Measurements from ENCODE around the gene DCUN1D4.

The DCUN1D4 gene

GRCh38 chr4:51872283-51872997 is 29.5 kb downstream of the DCUN1D4 start:
- TF ChIP-seq, protein P1, sequence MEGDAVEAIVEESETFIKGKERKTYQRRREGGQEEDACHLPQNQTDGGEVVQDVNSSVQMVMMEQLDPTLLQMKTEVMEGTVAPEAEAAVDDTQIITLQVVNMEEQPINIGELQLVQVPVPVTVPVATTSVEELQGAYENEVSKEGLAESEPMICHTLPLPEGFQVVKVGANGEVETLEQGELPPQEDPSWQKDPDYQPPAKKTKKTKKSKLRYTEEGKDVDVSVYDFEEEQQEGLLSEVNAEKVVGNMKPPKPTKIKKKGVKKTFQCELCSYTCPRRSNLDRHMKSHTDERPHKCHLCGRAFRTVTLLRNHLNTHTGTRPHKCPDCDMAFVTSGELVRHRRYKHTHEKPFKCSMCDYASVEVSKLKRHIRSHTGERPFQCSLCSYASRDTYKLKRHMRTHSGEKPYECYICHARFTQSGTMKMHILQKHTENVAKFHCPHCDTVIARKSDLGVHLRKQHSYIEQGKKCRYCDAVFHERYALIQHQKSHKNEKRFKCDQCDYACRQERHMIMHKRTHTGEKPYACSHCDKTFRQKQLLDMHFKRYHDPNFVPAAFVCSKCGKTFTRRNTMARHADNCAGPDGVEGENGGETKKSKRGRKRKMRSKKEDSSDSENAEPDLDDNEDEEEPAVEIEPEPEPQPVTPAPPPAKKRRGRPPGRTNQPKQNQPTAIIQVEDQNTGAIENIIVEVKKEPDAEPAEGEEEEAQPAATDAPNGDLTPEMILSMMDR (IDR thresholded peaks at IDR 0.05; ENCODE audit: insufficient read depth, low read length, poor library complexity, severe bottlenecking), result no peak
- DNase-seq (ENCODE audit: extremely low read depth, insufficient read length), result no peak
- H3K27me3 ChIP-seq (replicated peaks; ENCODE audit: control insufficient read depth, insufficient read depth, low read length), result no peaks in the 10 kb centered on the region
- no peak overlapping the region for H3K4me3 ChIP-seq (replicated peaks; ENCODE audit: low read depth, low read length)
- peaks cover 4% of the 10 kb centered on the region for H3K36me3 ChIP-seq (ENCODE audit: control insufficient read depth, insufficient read depth, low read length)

GRCh38 chr4:51874551-51874950 is 31.6 kb downstream of the DCUN1D4 start:
- Histone ChIP-seq H3K27me3 (replicated peaks; ENCODE audit: control insufficient read depth, insufficient read depth, low read length) (no peaks in the 10 kb centered on the region), H3K4me3 (replicated peaks; ENCODE audit: low read depth, low read length) (no peak overlapping the region), H3K36me3 (ENCODE audit: control insufficient read depth, insufficient read depth, low read length) (no peaks in the 10 kb centered on the region; the same call in 1 of the 2 replicates)
- DNase-seq (ENCODE audit: extremely low read depth, insufficient read length), result no peak
- TF ChIP-seq, protein P1 (IDR thresholded peaks at IDR 0.05; ENCODE audit: insufficient read depth, low read length, poor library complexity, severe bottlenecking), result no peak

DNA sequence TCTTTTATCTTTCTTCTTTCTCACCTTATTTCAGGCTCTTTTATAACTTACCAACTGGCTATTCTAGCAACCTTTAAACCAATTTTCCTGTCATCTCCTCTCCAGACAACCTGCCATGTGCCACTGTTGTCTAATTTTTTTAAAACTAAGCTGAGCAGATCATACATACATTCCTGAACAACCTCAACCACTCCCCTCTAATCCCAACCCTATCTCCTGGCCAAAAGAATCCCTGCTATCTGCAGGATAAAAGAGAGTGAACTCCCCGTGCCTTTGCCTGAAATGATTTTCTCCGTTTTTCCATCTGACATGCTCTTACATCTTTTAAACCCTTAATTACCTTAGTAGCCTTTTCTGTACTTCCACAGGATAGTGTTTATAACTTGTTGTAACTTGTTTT is 35.5 kb downstream of the DCUN1D4 start:
- DNase-seq (ENCODE audit: extremely low read depth, insufficient read length), result no peak
- TF ChIP-seq, protein P1 (IDR thresholded peaks at IDR 0.05; ENCODE audit: insufficient read depth, low read length, poor library complexity, severe bottlenecking), result no peak
- Histone ChIP-seq H3K36me3 (ENCODE audit: control insufficient read depth, insufficient read depth, low read length) (peaks cover 2% of the 10 kb centered on the region; the same call in 1 of the 2 replicates), H3K4me3 (replicated peaks; ENCODE audit: low read depth, low read length) (no peak overlapping the region), H3K27me3 (replicated peaks; ENCODE audit: control insufficient read depth, insufficient read depth, low read length) (no peaks in the 10 kb centered on the region)

GRCh38 chr4:51880016-51880915 is 37.3 kb downstream of the DCUN1D4 start:
- no peak overlapping the region for H3K4me3 ChIP-seq (replicated peaks; ENCODE audit: low read depth, low read length)
- no peak for DNase-seq (ENCODE audit: extremely low read depth, insufficient read length)
- TF ChIP-seq, protein P1 (IDR thresholded peaks at IDR 0.05; ENCODE audit: insufficient read depth, low read length, poor library complexity, severe bottlenecking), result no peak
- H3K27me3 ChIP-seq (replicated peaks; ENCODE audit: control insufficient read depth, insufficient read depth, low read length), result no peaks in the 10 kb centered on the region
- H3K36me3 ChIP-seq (ENCODE audit: control insufficient read depth, insufficient read depth, low read length), result peaks cover 2% of the 10 kb centered on the region; the same call in 1 of the 2 replicates

GRCh38 chr4:51884055-51884454 is 41.1 kb downstream of the DCUN1D4 start:
- TF ChIP-seq, protein P1 (IDR thresholded peaks at IDR 0.05; ENCODE audit: insufficient read depth, low read length, poor library complexity, severe bottlenecking), result no peak
- Histone ChIP-seq H3K36me3 (ENCODE audit: control insufficient read depth, insufficient read depth, low read length) (peaks cover 4% of the 10 kb centered on the region), H3K27me3 (replicated peaks; ENCODE audit: control insufficient read depth, insufficient read depth, low read length) (no peaks in the 10 kb centered on the region), H3K4me3 (replicated peaks; ENCODE audit: low read depth, low read length) (no peak overlapping the region)
- DNase-seq (ENCODE audit: extremely low read depth, insufficient read length), result no peak
